IMR-90 (cell line): ENCODE data around the gene FAXC. TPM values are rescaled to one million over a fixed set of nuclear protein-coding genes. Genes with fewer than 3 reads are reported as not detected.

Experiments
- ATAC-seq: fragments of 200-7000 bp; cut with Tn5 transposase; 2 replicates; pipeline ENCODE4 v1.9.1; 2020; ENCODE audit warnings: low read depth, mild to moderate bottlenecking, moderate library complexity
- BruUV-seq: library from RNA; stranded (reverse); fragments of 400-500 nt; replicated peaks from 2 replicates; lab custom pipeline; 2021; lab: Mats Ljungman, UMichigan
- CTCF ChIA-PET: fragments of 300-600 bp; formaldehyde crosslinking; extraction: SDS; loops from one replicate; lab custom pipeline; 2021; ENCODE audit warnings: antibody characterized with exemption; lab: Yijun Ruan, JAX
- POLR2A ChIA-PET: fragments of 300-600 bp; sonication (Branson Sonifier 250); formaldehyde crosslinking; loops from one replicate; lab custom pipeline; 2022; ENCODE audit warnings: antibody characterized with exemption; ENCODE audit not compliant: unreplicated experiment; lab: Charles Lee
- DNase-seq: peaks from one replicate; pipeline ENCODE4 v3.0.0; 2013
- H2AFZ ChIP-seq: replicated peaks from 2 replicates; pipeline ENCODE3; 2013; ENCODE audit warnings: low read length, mild to moderate bottlenecking; ENCODE audit not compliant: poor library complexity
- H2AK5ac ChIP-seq: 2 replicates; pipeline ENCODE4 v1.6.1; 2013; ENCODE audit warnings: low read depth, low read length, inconsistent platforms
- H2AK9ac ChIP-seq: replicated peaks from 2 replicates; pipeline ENCODE3; 2013; ENCODE audit warnings: mild to moderate bottlenecking, low read depth, low read length, moderate library complexity; ENCODE audit not compliant: poor library complexity
- H2BK120ac ChIP-seq: 2 replicates; pipeline ENCODE4 v1.6.1; 2013; ENCODE audit warnings: low read depth, low read length, inconsistent platforms
- H2BK15ac ChIP-seq: 3 replicates; pipeline ENCODE4 v1.6.1; 2013; ENCODE audit warnings: low read depth, low read length, inconsistent platforms
- H2BK20ac ChIP-seq: 2 replicates; pipeline ENCODE4 v1.6.1; 2013; ENCODE audit warnings: low read depth, mild to moderate bottlenecking, inconsistent platforms, low read length, moderate library complexity
- H2BK5ac ChIP-seq: 2 replicates; pipeline ENCODE4 v1.6.1; 2013; ENCODE audit warnings: mild to moderate bottlenecking, low read depth, low read length, inconsistent platforms; ENCODE audit not compliant: poor library complexity, severe bottlenecking
- H3K14ac ChIP-seq: replicated peaks from 2 replicates; pipeline ENCODE4 v1.6.1; 2013; ENCODE audit warnings: low read depth, low read length, inconsistent platforms
- H3K18ac ChIP-seq: 2 replicates; pipeline ENCODE4 v1.6.1; 2013; ENCODE audit warnings: low read depth, low read length, control low read depth
- H3K23ac ChIP-seq: 2 replicates; pipeline ENCODE4 v1.6.1; 2013; ENCODE audit warnings: low read depth, low read length, inconsistent platforms
- H3K27ac ChIP-seq: 2 replicates; pipeline ENCODE4 v1.5.1; 2013; ENCODE audit warnings: mild to moderate bottlenecking, control low read depth, low read length; ENCODE audit not compliant: insufficient read depth
- H3K27me3 ChIP-seq: 2 replicates; pipeline ENCODE4 v1.6.1; 2013; ENCODE audit warnings: low read length; ENCODE audit not compliant: control insufficient read depth, insufficient read depth
- H3K36me3 ChIP-seq: 2 replicates; pipeline ENCODE4 v1.6.1; 2013; ENCODE audit warnings: low read length, mixed read lengths; ENCODE audit not compliant: control insufficient read depth, insufficient read depth
- H3K4ac ChIP-seq: 2 replicates; pipeline ENCODE4 v1.6.1; 2013; ENCODE audit warnings: low read depth, low read length, inconsistent platforms
- H3K4me1 ChIP-seq: 2 replicates; pipeline ENCODE4 v1.6.1; 2013; ENCODE audit warnings: low read length, mixed read lengths; ENCODE audit not compliant: control insufficient read depth, insufficient read depth
- H3K4me2 ChIP-seq: 2 replicates; pipeline ENCODE4 v1.6.1; 2013; ENCODE audit warnings: low read depth, mild to moderate bottlenecking, control low read depth, low read length, moderate library complexity
- H3K4me3 ChIP-seq: 2 replicates; pipeline ENCODE4 v1.5.1; 2013; ENCODE audit warnings: low read depth, mild to moderate bottlenecking, control low read depth, low read length, moderate library complexity; ENCODE audit not compliant: insufficient read depth
- H3K56ac ChIP-seq: 2 replicates; pipeline ENCODE4 v1.6.1; 2013; ENCODE audit warnings: low read length, inconsistent platforms; ENCODE audit not compliant: insufficient read depth; ENCODE audit errors: extremely low read depth
- H3K79me1 ChIP-seq, 2 experiments: 2 replicates each; pipeline ENCODE4 v1.6.1; 2013; ENCODE audit warnings: low read length in 2 of 2, inconsistent platforms in 1 of 2, low read depth in 1 of 2
- H3K9ac ChIP-seq: 2 replicates; pipeline ENCODE4 v1.6.1; 2013; ENCODE audit warnings: low read depth, low read length, control low read depth
- H3K9me1 ChIP-seq: 2 replicates; pipeline ENCODE4 v1.6.1; 2013; ENCODE audit warnings: low read length, inconsistent platforms; ENCODE audit not compliant: insufficient read depth
- H3K9me3 ChIP-seq: 2 replicates; pipeline ENCODE4 v1.6.1; 2013; ENCODE audit warnings: low read length; ENCODE audit not compliant: control insufficient read depth, insufficient read depth
- H4K20me1 ChIP-seq: 2 replicates; pipeline ENCODE4 v1.6.1; 2013; ENCODE audit warnings: low read length, inconsistent platforms; ENCODE audit not compliant: insufficient read depth
- H4K5ac ChIP-seq: 2 replicates; pipeline ENCODE4 v1.6.1; 2013; ENCODE audit warnings: mild to moderate bottlenecking, low read depth, low read length, control low read depth
- H4K8ac ChIP-seq, 2 experiments: 2 replicates each; pipeline ENCODE4 v1.6.1; 2013; ENCODE audit warnings: low read depth in 2 of 2, low read length in 2 of 2, control low read depth in 1 of 2, inconsistent platforms in 1 of 2
- H4K91ac ChIP-seq: 2 replicates; pipeline ENCODE4 v1.6.1; 2013; ENCODE audit warnings: low read depth, low read length, inconsistent platforms; ENCODE audit not compliant: insufficient read depth
- BHLHE40 ChIP-seq: fragments of 150-350 bp; IDR thresholded peaks from 2 replicates; pipeline ENCODE4 v1.6.1; 2016; ENCODE audit warnings: mild to moderate bottlenecking, low read depth, low read length
- CEBPB ChIP-seq: IDR thresholded peaks from 2 replicates; pipeline ENCODE4 v1.6.1; 2012; ENCODE audit warnings: low read depth, low read length, improper control_type of control experiment
- CTCF ChIP-seq: conservative IDR thresholded peaks from 2 replicates; pipeline ENCODE4 v1.5.1; 2012; ENCODE audit warnings: mild to moderate bottlenecking, low read depth, low read length, improper control_type of control experiment
- ELK1 ChIP-seq: fragments of 150-350 bp; IDR thresholded peaks from 2 replicates; pipeline ENCODE4 v1.6.1; 2016; ENCODE audit warnings: low read depth, mild to moderate bottlenecking, low read length, moderate library complexity, borderline replicate concordance
- FOS ChIP-seq: fragments of 150-350 bp; IDR thresholded peaks from 2 replicates; pipeline ENCODE4 v1.6.1; 2016; ENCODE audit warnings: low read depth, low read length
- MAFK ChIP-seq: IDR thresholded peaks from 2 replicates; pipeline ENCODE4 v1.6.1; 2012; ENCODE audit warnings: low read depth, low read length, improper control_type of control experiment
- MXI1 ChIP-seq: IDR thresholded peaks from 2 replicates; pipeline ENCODE4 v1.6.1; 2012; ENCODE audit warnings: low read depth, mild to moderate bottlenecking, low read length, moderate library complexity, borderline replicate concordance
- NFE2L2 ChIP-seq: fragments of 150-350 bp; IDR thresholded peaks from 2 replicates; pipeline ENCODE4 v1.6.1; 2016; ENCODE audit warnings: low read depth, mild to moderate bottlenecking, low read length
- POLR2A ChIP-seq: IDR thresholded peaks from 2 replicates; pipeline ENCODE4 v1.6.1; 2012; ENCODE audit warnings: mild to moderate bottlenecking, low read depth, low read length
- WGBS, 2 experiments: methylation state at CpG; one replicate each; pipeline versions ENCODE4 v1.1.5 to v1.1.7; 2013; ENCODE audit warnings: missing lambda C conversion rate in 2 of 2; ENCODE audit not compliant: insufficient read length in 1 of 2; ENCODE audit errors: extremely low coverage in 2 of 2; 5-methylcytosine and 5-hydroxymethylcytosine counted together
- dilution Hi-C: fragments of 300-500 bp; cut with HindIII; formaldehyde crosslinking; loops from one replicate; pipeline ENCODE4 v1.14.3; 2018; ENCODE audit warnings: low sequenced_read_pairs; ENCODE audit not compliant: unreplicated experiment
- in situ Hi-C: fragments of 300-500 bp; cut with MboI; formaldehyde crosslinking; loops from 3 replicates; pipeline ENCODE4 v1.14.3; 2019; ENCODE audit warnings: low sequenced_read_pairs, inconsistent platforms, mixed read lengths
- intact Hi-C: fragments of 100-400 bp; cut with micrococcal nuclease; formaldehyde crosslinking; loops from 2 replicates; pipeline ENCODE4 v1.10.0; 2022
- polyA plus RNA-seq, 3 experiments: library from polyadenylated mRNA; depleted of rRNA; stranded (reverse); fragments of >200 nt; gene quantifications; 2 replicates each; pipeline ENCODE4 v1.2.3, GENCODE V29; 2012; ENCODE audit warnings: low replicate concordance in 1 of 3
- total RNA-seq: library from RNA; depleted of rRNA; stranded (reverse); fragments of >200 nt; gene quantifications from 2 replicates; pipeline ENCODE4 v1.2.3, GENCODE V29; 2012
- TF ChIP-seq, protein P1 (sequence below): fragments of 150-350 bp; IDR thresholded peaks from 2 replicates; pipeline ENCODE4 v1.6.1; 2017; ENCODE audit warnings: mild to moderate bottlenecking, antibody characterized with exemption, low read length, low read depth

FAXC gene
- total and polyA plus RNA-seq, 2 of the 4 experiments (the other 2 are of a cell fraction): 1.1 to 2.7 TPM

DNA sequence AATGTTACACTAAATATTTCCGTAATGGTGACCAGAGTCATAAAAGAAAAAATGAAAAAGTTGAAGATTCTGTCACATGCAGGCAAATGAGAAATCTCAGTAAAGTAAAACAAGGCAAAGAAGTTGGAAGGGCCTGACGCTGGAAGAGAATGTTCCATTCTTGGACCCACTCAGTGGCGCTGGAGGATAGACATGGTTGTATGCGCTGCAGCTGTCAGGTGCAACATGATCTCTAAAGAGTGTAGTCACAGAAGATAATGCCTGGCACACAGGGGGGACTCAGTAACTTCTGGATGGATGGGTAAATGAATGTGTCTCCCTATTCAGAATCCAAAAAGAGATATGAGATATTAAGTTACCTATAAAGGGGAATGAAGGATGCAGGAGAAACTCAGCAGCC, 116.3 kb downstream of the FAXC start:
- Histone ChIP-seq H2AK5ac (no peak overlapping the region), H2AK9ac (no peak overlapping the region), H3K9me3 (no peaks in the 10 kb centered on the region), H3K4me1 (no peaks in the 10 kb centered on the region), H2BK120ac (no peak overlapping the region), H3K27me3 (no peaks in the 10 kb centered on the region), H3K18ac (no peak overlapping the region), H3K9me1 (no peaks in the 10 kb centered on the region), H3K9ac (no peak overlapping the region), H3K14ac (no peak overlapping the region), H4K8ac (no peak overlapping the region), H3K27ac (no peak overlapping the region), H3K23ac (no peak overlapping the region), H3K4me3 (no peak overlapping the region), H3K4me2 (no peak overlapping the region), H2AFZ (no peak overlapping the region), H3K56ac (no peak overlapping the region), H2BK20ac (no peak overlapping the region), H3K79me1 (no peaks in the 10 kb centered on the region), H4K91ac (no peak overlapping the region), H2BK5ac (no peak overlapping the region), H2BK15ac (no peak overlapping the region), H4K5ac (no peak overlapping the region), H4K20me1 (no peaks in the 10 kb centered on the region), H3K36me3 (no peaks in the 10 kb centered on the region), H3K4ac (no peak overlapping the region)
- in situ Hi-C loops: no loop called here
- no TSS peak for BruUV-seq
- ATAC-seq (no peak), DNase-seq (no peak)
- POLR2A ChIA-PET: no interaction called here
- CTCF ChIA-PET: no interaction called here
- intact Hi-C loops: no loop called here
- TF ChIP-seq BHLHE40 (no peak), NFE2L2 (no peak), MAFK (no peak), CEBPB (no peak), ELK1 (no peak), CTCF (no peak), MXI1 (no peak), FOS (no peak), POLR2A (no peak)
- TF ChIP-seq, protein P1, sequence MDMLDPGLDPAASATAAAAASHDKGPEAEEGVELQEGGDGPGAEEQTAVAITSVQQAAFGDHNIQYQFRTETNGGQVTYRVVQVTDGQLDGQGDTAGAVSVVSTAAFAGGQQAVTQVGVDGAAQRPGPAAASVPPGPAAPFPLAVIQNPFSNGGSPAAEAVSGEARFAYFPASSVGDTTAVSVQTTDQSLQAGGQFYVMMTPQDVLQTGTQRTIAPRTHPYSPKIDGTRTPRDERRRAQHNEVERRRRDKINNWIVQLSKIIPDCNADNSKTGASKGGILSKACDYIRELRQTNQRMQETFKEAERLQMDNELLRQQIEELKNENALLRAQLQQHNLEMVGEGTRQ: no peak
- 100% methylated on average over 1 of the region's 4 CpGs; no CpG with 5 or more reads in 1 of the 2 experiments for WGBS, 2 experiments
- dilution Hi-C loops: no loop called here
